ENCODE data around the gene NSUN3.
A peak's percentile ranks its signal among the peaks of the same experiment; 100 is the strongest.

The NSUN3 gene

GRCh38 chr3:94062513-94063404 is at the start of gene NSUN3, which contains the start of gene DHFR2:
Gene NSUN3, plus strand, starts transcription at chr3:94063061. Its CDS starts 66 bp downstream, at chr3:94063127.
Gene DHFR2, minus strand, starts transcription at chr3:94062916. Its CDS starts 1,405 bp downstream, at chr3:94061511.
- DNase-seq (ENCODE audit: low spot score), result peak; percentile 81
- TF ChIP-seq, protein P1, sequence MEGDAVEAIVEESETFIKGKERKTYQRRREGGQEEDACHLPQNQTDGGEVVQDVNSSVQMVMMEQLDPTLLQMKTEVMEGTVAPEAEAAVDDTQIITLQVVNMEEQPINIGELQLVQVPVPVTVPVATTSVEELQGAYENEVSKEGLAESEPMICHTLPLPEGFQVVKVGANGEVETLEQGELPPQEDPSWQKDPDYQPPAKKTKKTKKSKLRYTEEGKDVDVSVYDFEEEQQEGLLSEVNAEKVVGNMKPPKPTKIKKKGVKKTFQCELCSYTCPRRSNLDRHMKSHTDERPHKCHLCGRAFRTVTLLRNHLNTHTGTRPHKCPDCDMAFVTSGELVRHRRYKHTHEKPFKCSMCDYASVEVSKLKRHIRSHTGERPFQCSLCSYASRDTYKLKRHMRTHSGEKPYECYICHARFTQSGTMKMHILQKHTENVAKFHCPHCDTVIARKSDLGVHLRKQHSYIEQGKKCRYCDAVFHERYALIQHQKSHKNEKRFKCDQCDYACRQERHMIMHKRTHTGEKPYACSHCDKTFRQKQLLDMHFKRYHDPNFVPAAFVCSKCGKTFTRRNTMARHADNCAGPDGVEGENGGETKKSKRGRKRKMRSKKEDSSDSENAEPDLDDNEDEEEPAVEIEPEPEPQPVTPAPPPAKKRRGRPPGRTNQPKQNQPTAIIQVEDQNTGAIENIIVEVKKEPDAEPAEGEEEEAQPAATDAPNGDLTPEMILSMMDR (IDR thresholded peaks at IDR 0.05; ENCODE audit: borderline replicate concordance, control extremely low read depth, extremely low read depth, insufficient read depth, missing control alignments), result no peak
- in situ Hi-C loops (cut with MboI; ENCODE audit: low sequenced_read_pairs, unreplicated experiment), result no loop called here

DNA sequence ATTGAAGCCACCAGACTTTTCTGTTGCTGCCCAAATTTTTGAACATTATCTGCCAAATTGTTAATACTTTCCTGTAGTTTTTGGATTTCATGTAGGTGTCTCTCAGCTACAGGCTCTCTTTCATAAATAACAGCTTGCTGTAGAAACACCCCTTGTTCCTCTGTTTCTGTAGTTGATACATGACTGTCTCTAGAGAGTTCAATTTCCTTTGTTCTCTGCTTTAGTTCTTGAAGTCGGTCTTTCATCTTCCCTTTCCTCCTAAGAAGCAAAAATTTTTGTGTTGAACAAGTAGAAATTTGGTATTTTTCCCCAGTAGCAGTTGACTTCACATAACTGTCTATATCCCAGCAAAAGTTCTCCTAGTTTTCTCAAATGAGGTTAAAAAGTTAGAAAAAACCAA is 47.8 kb upstream of the NSUN3 start:
- DNase-seq (ENCODE audit: low spot score), result no peak
- in situ Hi-C loops (cut with MboI; ENCODE audit: low sequenced_read_pairs, unreplicated experiment), result no loop called here
- TF ChIP-seq, protein P1 (IDR thresholded peaks at IDR 0.05; ENCODE audit: borderline replicate concordance, control extremely low read depth, extremely low read depth, insufficient read depth, missing control alignments), result no peak

DNA sequence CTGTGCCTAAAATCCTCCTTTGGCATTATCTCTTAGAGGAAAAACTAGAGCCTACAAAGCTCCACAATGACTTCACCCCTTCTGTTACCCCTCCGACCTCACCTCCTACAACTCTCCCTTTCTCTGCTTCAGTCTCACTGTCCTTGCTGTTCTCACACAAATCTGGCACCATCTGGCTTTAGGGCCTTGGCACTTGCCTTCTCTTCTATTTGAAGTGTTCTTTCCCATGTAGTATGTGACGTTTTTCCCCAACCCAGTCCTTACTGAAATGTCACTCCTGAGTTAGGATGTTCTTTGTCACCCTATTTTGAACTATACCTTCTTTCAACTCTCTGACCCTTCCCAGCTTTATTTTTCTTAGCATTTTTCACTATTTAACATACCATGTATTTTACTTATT is 43.2 kb upstream of the NSUN3 start:
- in situ Hi-C loops (cut with MboI; ENCODE audit: low sequenced_read_pairs, unreplicated experiment), result no loop called here
- DNase-seq (ENCODE audit: low spot score), result no peak
- TF ChIP-seq, protein P1 (IDR thresholded peaks at IDR 0.05; ENCODE audit: borderline replicate concordance, control extremely low read depth, extremely low read depth, insufficient read depth, missing control alignments), result no peak

- no peak for DNase-seq (ENCODE audit: low spot score)
- in situ Hi-C loops (cut with MboI; ENCODE audit: low sequenced_read_pairs, unreplicated experiment), result no loop called here
- TF ChIP-seq, protein P1 (IDR thresholded peaks at IDR 0.05; ENCODE audit: borderline replicate concordance, control extremely low read depth, extremely low read depth, insufficient read depth, missing control alignments), result no peak
Observed at GRCh38 chr3:94020293-94020692, 42.6 kb upstream of the NSUN3 start.

GRCh38 chr3:94024385-94024784 is 38.5 kb upstream of the NSUN3 start:
- DNase-seq (ENCODE audit: low spot score), result no peak
- TF ChIP-seq, protein P1 (IDR thresholded peaks at IDR 0.05; ENCODE audit: borderline replicate concordance, control extremely low read depth, extremely low read depth, insufficient read depth, missing control alignments), result no peak
- in situ Hi-C loops (cut with MboI; ENCODE audit: low sequenced_read_pairs, unreplicated experiment), result no loop called here

DNA sequence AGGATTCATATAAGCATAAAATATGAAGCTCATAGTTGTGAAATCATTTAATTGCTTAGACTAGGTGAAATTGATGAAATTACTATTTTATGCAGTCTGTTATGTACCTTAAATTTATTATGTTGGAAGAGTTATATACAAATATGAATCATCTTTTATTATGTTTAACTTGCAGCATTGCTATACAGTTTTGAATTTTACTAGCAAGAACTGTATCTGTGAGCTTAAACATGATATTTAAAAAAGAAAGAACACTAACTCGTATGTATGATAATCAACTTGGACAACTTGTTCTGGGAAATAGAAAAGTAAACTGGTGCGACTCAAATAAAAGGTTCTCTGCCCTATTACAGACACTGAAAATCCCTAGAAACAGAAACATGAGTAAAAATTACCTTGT is 36.2 kb upstream of the NSUN3 start:
- TF ChIP-seq, protein P1 (IDR thresholded peaks at IDR 0.05; ENCODE audit: borderline replicate concordance, control extremely low read depth, extremely low read depth, insufficient read depth, missing control alignments), result no peak
- in situ Hi-C loops (cut with MboI; ENCODE audit: low sequenced_read_pairs, unreplicated experiment), result no loop called here
- no peak for DNase-seq (ENCODE audit: low spot score)
